IMR-90 (cell line): ENCODE results near the gene ASB6.

ENCODE experiments used
- BHLHE40 ChIP-seq: fragments of 150-350 bp; IDR thresholded peaks from 2 replicates; pipeline ENCODE4 v1.6.1; 2016; ENCODE audit warnings: mild to moderate bottlenecking, low read depth, low read length
- CEBPB ChIP-seq: IDR thresholded peaks from 2 replicates; pipeline ENCODE4 v1.6.1; 2012; ENCODE audit warnings: low read depth, low read length, improper control_type of control experiment
- CTCF ChIP-seq: conservative IDR thresholded peaks from 2 replicates; pipeline ENCODE4 v1.5.1; 2012; ENCODE audit warnings: mild to moderate bottlenecking, low read depth, low read length, improper control_type of control experiment
- ELK1 ChIP-seq: fragments of 150-350 bp; IDR thresholded peaks from 2 replicates; pipeline ENCODE4 v1.6.1; 2016; ENCODE audit warnings: low read depth, mild to moderate bottlenecking, low read length, moderate library complexity, borderline replicate concordance
- FOS ChIP-seq: fragments of 150-350 bp; IDR thresholded peaks from 2 replicates; pipeline ENCODE4 v1.6.1; 2016; ENCODE audit warnings: low read depth, low read length
- MAFK ChIP-seq: IDR thresholded peaks from 2 replicates; pipeline ENCODE4 v1.6.1; 2012; ENCODE audit warnings: low read depth, low read length, improper control_type of control experiment
- MAZ ChIP-seq: IDR thresholded peaks from 2 replicates; pipeline ENCODE4 v1.6.1; 2012; ENCODE audit warnings: low read depth, mild to moderate bottlenecking, low read length, improper control_type of control experiment, moderate library complexity, borderline replicate concordance
- MXI1 ChIP-seq: IDR thresholded peaks from 2 replicates; pipeline ENCODE4 v1.6.1; 2012; ENCODE audit warnings: low read depth, mild to moderate bottlenecking, low read length, moderate library complexity, borderline replicate concordance
- NFE2L2 ChIP-seq: fragments of 150-350 bp; IDR thresholded peaks from 2 replicates; pipeline ENCODE4 v1.6.1; 2016; ENCODE audit warnings: low read depth, mild to moderate bottlenecking, low read length
- POLR2A ChIP-seq: IDR thresholded peaks from 2 replicates; pipeline ENCODE4 v1.6.1; 2012; ENCODE audit warnings: mild to moderate bottlenecking, low read depth, low read length
- RAD21 ChIP-seq: IDR thresholded peaks from 2 replicates; pipeline ENCODE4 v1.6.1; 2012; ENCODE audit warnings: low read length, improper control_type of control experiment
- RCOR1 ChIP-seq: IDR thresholded peaks from 2 replicates; pipeline ENCODE4 v1.6.1; 2012; ENCODE audit warnings: mild to moderate bottlenecking, low read length, improper control_type of control experiment; ENCODE audit not compliant: insufficient replicate concordance
- SMC3 ChIP-seq: fragments of 150-350 bp; IDR thresholded peaks from 2 replicates; pipeline ENCODE4 v1.6.1; 2016; ENCODE audit warnings: low read depth, mild to moderate bottlenecking, antibody characterized with exemption, low read length, moderate library complexity
- USF2 ChIP-seq: fragments of 150-350 bp; IDR thresholded peaks from 2 replicates; pipeline ENCODE4 v1.6.1; 2017; ENCODE audit warnings: mild to moderate bottlenecking, antibody characterized with exemption, low read length, low read depth

- TF ChIP-seq CTCF (no peak), MAZ (no peak), RAD21 (no peak), POLR2A (no peak), USF2 (no peak), SMC3 (no peak), ELK1 (no peak), MXI1 (no peak), CEBPB (no peak), MAFK (no peak), BHLHE40 (no peak), RCOR1 (no peak), FOS (no peak), NFE2L2 (no peak)
Measured at GRCh38 chr9:129644365-129644764, 2.4 kb upstream of the ASB6 start.
